K562 (cell line): ENCODE measurements around the gene CAPRIN2. TPM values are rescaled to one million over a fixed set of nuclear protein-coding genes. Genes with fewer than 3 reads are reported as not detected.

Source experiments
- ATAC-seq: fragments of 200-7000 bp; cut with Tn5 transposase; 3 replicates; pipeline ENCODE4 v1.9.1; 2020; ENCODE audit warnings: moderate library complexity
- BruUV-seq: library from RNA; stranded (reverse); fragments of 400-500 nt; replicated peaks from 2 replicates; lab custom pipeline; 2021; lab: Mats Ljungman, UMichigan
- CTCF ChIA-PET: fragments of 300-600 bp; formaldehyde crosslinking; extraction: SDS; loops from one replicate; lab custom pipeline; 2021; ENCODE audit warnings: low intra/inter-chr PET ratio; lab: Yijun Ruan, JAX
- POLR2A ChIA-PET: fragments of 300-600, 350-650 bp; sonication (Branson Sonifier 250); formaldehyde crosslinking; extraction: SDS; loops from one replicate; lab custom pipeline; 2021; ENCODE audit warnings: antibody characterized with exemption, inconsistent platforms; lab: Yijun Ruan, JAX
- DNase-seq, 4 experiments: peaks; one replicate each; pipeline versions ENCODE4 v3.0.0 to v3.0.0-alpha.2; 2011 to 2018; ENCODE audit warnings: low spot score in 3 of 4, mixed read lengths in 3 of 4; ENCODE audit errors: extremely low read depth in 1 of 4
- FAIRE-seq: peaks from 2 replicates; lab custom pipeline; 2011; peaks lifted over from hg19 to GRCh38; lab: Jason Lieb, UNC
- H2AFZ ChIP-seq: 2 replicates; pipeline ENCODE4 v1.6.0; 2011; ENCODE audit warnings: low read depth, low read length, control low read depth, inconsistent platforms
- H3K27ac ChIP-seq: fragments of 200-600 bp; 3 replicates; pipeline ENCODE4 v1.8.0; 2011; ENCODE audit warnings: low read depth, mild to moderate bottlenecking, control low read depth, inconsistent platforms, low read length, moderate library complexity, mixed read lengths; ENCODE audit errors: extremely low read depth
- H3K27me3 ChIP-seq, 2 experiments: fragments of 300-600 bp in 1 of 2; 2 replicates in 1 of 2; 3 replicates in 1 of 2; pipeline versions ENCODE4 v1.6.0 to v1.8.0; 2011; ENCODE audit warnings: inconsistent platforms in 2 of 2, low read length in 2 of 2, mild to moderate bottlenecking in 1 of 2, mixed read lengths in 1 of 2, moderate library complexity in 1 of 2; ENCODE audit not compliant: control insufficient read depth in 2 of 2, insufficient read depth in 2 of 2
- H3K36me3 ChIP-seq: fragments of 300-600 bp; 3 replicates; pipeline ENCODE4 v1.8.0; 2011; ENCODE audit warnings: mild to moderate bottlenecking, low read length, inconsistent platforms; ENCODE audit not compliant: control insufficient read depth, insufficient read depth
- H3K4me1 ChIP-seq, 2 experiments: fragments of 200-600 bp in 1 of 2; replicated peaks in 1 of 2; 2 replicates in 1 of 2; 3 replicates in 1 of 2; pipeline versions ENCODE4 v1.5.1 to v1.8.0; 2011; ENCODE audit warnings: inconsistent platforms in 2 of 2, low read length in 2 of 2, mild to moderate bottlenecking in 1 of 2, mixed read lengths in 1 of 2, moderate library complexity in 1 of 2; ENCODE audit not compliant: control insufficient read depth in 2 of 2, insufficient read depth in 2 of 2
- H3K4me2 ChIP-seq: 2 replicates; pipeline ENCODE4 v1.6.1; 2011; ENCODE audit warnings: low read length, control low read depth, inconsistent platforms, mixed read lengths; ENCODE audit not compliant: insufficient read depth
- H3K4me3 ChIP-seq: fragments of 200-600 bp; sonication (generic), shearing (Covaris generic); 2 replicates; pipeline ENCODE4 v1.5.1; 2016; ENCODE audit warnings: control low read depth, inconsistent platforms
- H3K79me2 ChIP-seq: fragments of 200-600 bp; 3 replicates; pipeline ENCODE4 v1.8.0; 2011; ENCODE audit warnings: low read length, inconsistent platforms; ENCODE audit not compliant: control insufficient read depth, insufficient read depth
- H3K9ac ChIP-seq, 2 experiments: 2 replicates each; pipeline versions ENCODE4 v1.6.0 to v1.6.1; 2011; ENCODE audit warnings: low read depth in 2 of 2, low read length in 2 of 2, control low read depth in 1 of 2, inconsistent platforms in 1 of 2, mild to moderate bottlenecking in 1 of 2, mixed read lengths in 1 of 2; ENCODE audit not compliant: insufficient read depth in 1 of 2
- H3K9me1 ChIP-seq: one replicate; pipeline ENCODE4 v1.6.0; 2011; ENCODE audit warnings: inconsistent platforms, mild to moderate bottlenecking, low read length, moderate library complexity; ENCODE audit not compliant: control insufficient read depth, insufficient read depth
- H3K9me3 ChIP-seq: replicated peaks from 2 replicates; pipeline ENCODE4 v1.5.1; 2011; ENCODE audit warnings: low read depth, low read length, inconsistent platforms; ENCODE audit not compliant: control insufficient read depth, insufficient read depth
- H4K20me1 ChIP-seq: replicated peaks from 2 replicates; pipeline ENCODE4 v1.6.1; 2011; ENCODE audit warnings: low read length, inconsistent platforms, mixed read lengths; ENCODE audit not compliant: control insufficient read depth, insufficient read depth
- BCL6 ChIP-seq: fragments of 250-450 bp; sonication (Bioruptor Pico); IDR thresholded peaks from 2 replicates; pipeline ENCODE4 v1.4.0; 2020
- C11orf30 ChIP-seq: fragments of 450-650 bp; IDR thresholded peaks from 2 replicates; pipeline ENCODE4 v1.6.1; 2016; ENCODE audit warnings: low read depth, mild to moderate bottlenecking
- KLF6 ChIP-seq: fragments of 250-450 bp; sonication (Bioruptor Pico); IDR thresholded peaks from 2 replicates; pipeline ENCODE4 v1.4.0; 2020; ENCODE audit warnings: mild to moderate bottlenecking, moderate library complexity, borderline replicate concordance
- MAFG ChIP-seq: fragments of 450-650 bp; conservative IDR thresholded peaks from 2 replicates; pipeline ENCODE4 v1.6.1; 2016; ENCODE audit warnings: missing genetic modification characterization, missing compliant biosample characterization
- MTA1 ChIP-seq: fragments of 450-650 bp; IDR thresholded peaks from 2 replicates; pipeline ENCODE4 v1.6.1; 2017; ENCODE audit warnings: borderline replicate concordance
- SAFB ChIP-seq: fragments of 200-400 bp; formaldehyde crosslinking; IDR thresholded peaks from 2 replicates; pipeline ENCODE4 v1.6.1; 2017; ENCODE audit warnings: low read depth, low read length, borderline replicate concordance
- SAFB2 ChIP-seq: fragments of 200-400 bp; formaldehyde crosslinking; IDR thresholded peaks from 2 replicates; pipeline ENCODE4 v1.6.1; 2018; ENCODE audit warnings: borderline replicate concordance, low read length, low read depth, moderate library complexity; ENCODE audit not compliant: severe bottlenecking
- TFE3 ChIP-seq: fragments of 450-650 bp; formaldehyde crosslinking; IDR thresholded peaks from 2 replicates; pipeline ENCODE4 v1.4.0; 2020; ENCODE audit warnings: mild to moderate bottlenecking, mixed read lengths
- ZHX1 ChIP-seq: fragments of 150-350 bp; conservative IDR thresholded peaks from 2 replicates; pipeline ENCODE4 v1.6.1; 2014; ENCODE audit warnings: low read length
- ZNF146 ChIP-seq: IDR thresholded peaks from one replicate; pipeline ENCODE4 v1.6.1; 2018; ENCODE audit warnings: missing compliant biosample characterization; ENCODE audit not compliant: unreplicated experiment
- ZNF316 ChIP-seq: fragments of 450-650 bp; IDR thresholded peaks from 2 replicates; pipeline ENCODE4 v1.6.1; 2016
- ZNF717 ChIP-seq: fragments of 250-450 bp; sonication (Bioruptor Pico); IDR thresholded peaks from 2 replicates; pipeline ENCODE4 v1.5.0; 2021
- WGBS: fragments of 100-300 bp; shearing (Covaris generic); methylation state at CpG from one replicate; pipeline ENCODE4 v1.1.6; 2016; ENCODE audit warnings: low coverage, mixed read lengths; ENCODE audit not compliant: insufficient coverage; ENCODE audit errors: missing lambda C conversion rate; 5-methylcytosine and 5-hydroxymethylcytosine counted together
- in situ Hi-C: fragments of 300-500 bp; cut with MboI; formaldehyde crosslinking; loops from 4 replicates; pipeline ENCODE4 v1.15.0; 2018; ENCODE audit warnings: inconsistent platforms, mixed read lengths
- intact Hi-C: fragments of 100-400 bp; cut with micrococcal nuclease; formaldehyde crosslinking; loops from 2 replicates; pipeline ENCODE4 v1.14.2; 2022
- polyA plus RNA-seq, 8 experiments: library from polyadenylated mRNA; depleted of rRNA in 4 of 8; stranded (reverse) in 5 of 8; unstranded in 3 of 8; fragments of >200 nt; fragmentation: Nextera tagmentation in 2 of 8; fragmentation: Illumina TruSeq in 1 of 8; extraction: Ambion mirVana in 2 of 8; extraction: Trizol in 1 of 8; gene quantifications; 2 replicates each; pipeline versions ENCODE4 v1.2.1 to v1.2.3, GENCODE V29; 2011 to 2014; ENCODE audit warnings: inconsistent platforms in 1 of 8, missing spikeins in 1 of 8
- total RNA-seq, 7 experiments: library from RNA; depleted of rRNA in 6 of 7; stranded (reverse); fragments of >200 nt in 6 of 7; fragmentation: Illumina TruSeq in 2 of 7; extraction: Trizol in 2 of 7; gene quantifications; 2 replicates each; pipeline versions ENCODE4 v1.2.1 to v1.2.3, GENCODE V29; 2011 to 2021; ENCODE audit warnings: low replicate concordance in 1 of 7
- TF ChIP-seq, protein P1 (sequence below): fragments of 250-450 bp; sonication (Bioruptor Pico); IDR thresholded peaks from 2 replicates; pipeline ENCODE4 v1.8.0; 2022; ENCODE audit warnings: moderate library complexity, mild to moderate bottlenecking, inconsistent platforms

The CAPRIN2 gene
- total and polyA plus RNA-seq, 9 of the 15 experiments (the other 6 are each of a cell fraction or from before 2014, with no cell fraction given) = 2.3 to 14.5 (median 8.9) TPM

DNA sequence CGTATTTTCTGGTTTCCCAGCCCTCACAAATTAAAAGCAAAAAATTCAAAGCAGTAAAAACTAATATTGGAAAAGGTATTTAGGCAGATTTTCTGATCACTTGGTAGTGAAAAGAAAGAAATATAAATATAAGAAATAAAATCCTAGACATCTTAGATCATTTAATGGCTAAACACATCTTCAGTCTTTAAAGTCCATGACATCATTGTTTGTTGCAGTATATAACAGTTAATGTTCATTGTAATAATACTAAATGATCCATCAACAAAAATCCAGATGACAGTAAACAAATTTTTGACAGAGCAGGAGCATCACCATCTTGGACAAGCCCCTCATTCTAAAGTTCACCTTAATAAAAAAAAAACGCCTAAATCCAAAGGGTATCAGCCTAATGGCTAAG lies 29.2 kb upstream of the CAPRIN2 start (continued):
- TF ChIP-seq SAFB (no peak), KLF6 (CRISPR knock-in tag) (no peak), MTA1 (no peak), SAFB2 (no peak), ZNF146 (CRISPR knock-in tag) (no peak), BCL6 (no peak)
- TF ChIP-seq, protein P1, sequence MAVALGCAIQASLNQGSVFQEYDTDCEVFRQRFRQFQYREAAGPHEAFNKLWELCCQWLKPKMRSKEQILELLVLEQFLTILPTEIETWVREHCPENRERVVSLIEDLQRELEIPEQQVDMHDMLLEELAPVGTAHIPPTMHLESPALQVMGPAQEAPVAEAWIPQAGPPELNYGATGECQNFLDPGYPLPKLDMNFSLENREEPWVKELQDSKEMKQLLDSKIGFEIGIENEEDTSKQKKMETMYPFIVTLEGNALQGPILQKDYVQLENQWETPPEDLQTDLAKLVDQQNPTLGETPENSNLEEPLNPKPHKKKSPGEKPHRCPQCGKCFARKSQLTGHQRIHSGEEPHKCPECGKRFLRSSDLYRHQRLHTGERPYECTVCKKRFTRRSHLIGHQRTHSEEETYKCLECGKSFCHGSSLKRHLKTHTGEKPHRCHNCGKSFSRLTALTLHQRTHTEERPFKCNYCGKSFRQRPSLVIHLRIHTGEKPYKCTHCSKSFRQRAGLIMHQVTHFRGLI (CRISPR knock-in tag) = no peak

DNA sequence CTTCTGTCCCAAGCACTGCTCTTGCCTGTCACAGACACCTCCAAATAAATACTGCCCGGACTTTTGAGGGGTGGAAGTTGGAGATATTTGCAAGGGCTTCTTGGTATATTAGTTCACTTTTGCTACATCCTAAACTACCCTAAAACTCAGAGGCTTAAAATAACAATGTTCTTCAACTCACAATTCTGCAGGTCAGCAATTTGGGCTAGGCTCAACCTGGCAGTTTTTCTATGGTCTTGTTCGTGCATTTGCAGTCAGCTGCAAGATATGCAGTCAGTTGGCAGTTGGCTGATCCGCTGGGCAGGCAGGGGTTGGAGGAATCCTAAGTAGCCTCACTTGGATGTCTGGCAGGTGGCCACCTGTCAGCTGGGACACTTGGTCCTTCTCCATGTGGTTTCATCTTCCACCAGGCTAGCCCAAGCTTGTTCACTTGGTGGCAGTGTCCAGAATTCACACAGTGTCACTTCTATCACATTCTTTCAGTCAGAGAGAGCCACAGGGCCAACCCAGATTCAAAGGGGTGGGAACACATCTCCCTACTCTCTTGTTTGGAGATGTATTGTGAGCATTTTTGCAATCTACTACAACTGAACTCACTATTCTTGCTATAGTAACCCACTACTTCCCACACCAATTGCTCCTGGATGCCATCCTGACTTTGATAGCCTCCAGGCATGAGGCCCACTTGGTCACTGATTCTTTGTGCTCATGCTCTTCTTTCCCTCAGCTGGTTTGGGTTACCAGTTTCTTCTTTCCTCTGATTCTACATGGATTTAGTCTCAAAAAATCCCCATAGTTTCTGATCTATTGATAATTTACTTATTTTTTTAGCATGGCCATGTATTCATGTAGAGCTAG lies 27.8 kb upstream of the CAPRIN2 start:
- in situ Hi-C loops = no loop called here
- no peak overlapping the region for H3K4me2 ChIP-seq
- no peaks in the 10 kb centered on the region for H3K9me1 ChIP-seq
- no peaks in the 10 kb centered on the region for H4K20me1 ChIP-seq
- no peak overlapping the region for H3K4me3 ChIP-seq
- BruUV-seq = no TSS peak
- H3K36me3 ChIP-seq = no peaks in the 10 kb centered on the region
- H3K9me3 ChIP-seq = peaks cover 18% of the 10 kb centered on the region
- intact Hi-C loops = no loop called here
- no peaks in the 10 kb centered on the region for H3K79me2 ChIP-seq
- WGBS = 14% methylated on average over 3 of the region's 3 CpGs
- POLR2A ChIA-PET = no interaction called here
- DNase-seq (no peak), ATAC-seq (no peak), FAIRE-seq (no peak)
- TF ChIP-seq ZNF316 = peak; percentile 40
- 0 out of 2 replicates have a peak, but pooled peaks have one; percentile 21 for TF ChIP-seq MAFG (tag)
- TF ChIP-seq TFE3 (CRISPR knock-in tag) = no peak
- TF ChIP-seq C11orf30 = peak; percentile 46
- TF ChIP-seq ZHX1 = no peak
- TF ChIP-seq ZNF717 (CRISPR knock-in tag) = no peak
- H3K27me3 ChIP-seq = no peaks in the 10 kb centered on the region
- CTCF ChIA-PET = no interaction called here
- no peak overlapping the region for H3K27ac ChIP-seq
- H2AFZ ChIP-seq = no peak overlapping the region
- peaks cover 0 to 7% of the 10 kb centered on the region in 2 experiments; a peak in 2 of 5 replicates for H3K4me1 ChIP-seq
- no peak overlapping the region for H3K9ac ChIP-seq
